Left lung (tissue), 10 donors: ENCODE results near the gene MICU2. TPM values are rescaled to one million over a fixed set of nuclear protein-coding genes. Genes with fewer than 3 reads are reported as not detected.

Experiments used
- ATAC-seq: fragments of 200-7000 bp; cut with Tn5 transposase; one replicate; pipeline ENCODE4 v1.9.1; 2020; ENCODE audit warnings: moderate library complexity
- DNase-seq, 4 donors: peaks; one replicate each; pipeline ENCODE4 v3.0.0-alpha.2; 2013 to 2020
- H3K27ac ChIP-seq, 2 donors: fragments of 200-600 bp; sonication (generic) in 1 of 2; one replicate each; pipeline versions ENCODE4 v1.5.0 to v1.8.0; 2020 to 2021
- H3K27me3 ChIP-seq, 2 donors: fragments of 200-600 bp; sonication (generic) in 1 of 2; one replicate each; pipeline versions ENCODE4 v1.5.0 to v1.8.0; 2020 to 2021
- H3K36me3 ChIP-seq, 2 donors: fragments of 200-600 bp; sonication (generic) in 1 of 2; one replicate each; pipeline versions ENCODE4 v1.5.0 to v1.8.0; 2020 to 2021
- H3K4me1 ChIP-seq, 2 donors: fragments of 200-600 bp; one replicate each; pipeline ENCODE4 v1.8.0; 2021
- H3K4me3 ChIP-seq, 2 donors: fragments of 200-600 bp; sonication (generic) in 1 of 2; one replicate each; pipeline versions ENCODE4 v1.5.0 to v1.8.0; 2020 to 2021; ENCODE audit warnings: mild to moderate bottlenecking in 1 of 2
- H3K9me3 ChIP-seq, 2 donors: fragments of 200-600 bp; sonication (generic) in 1 of 2; one replicate each; pipeline versions ENCODE4 v1.5.0 to v1.8.0; 2020 to 2021
- CTCF ChIP-seq, 2 donors: fragments of 200-600 bp; sonication (generic) in 1 of 2; IDR thresholded peaks; one replicate each; pipeline versions ENCODE4 v1.5.0 to v1.8.0; 2021; ENCODE audit warnings: antibody characterized with exemption in 2 of 2
- intact Hi-C, 2 donors: fragments of 100-400 bp; cut with DNase I; formaldehyde crosslinking; loops; one replicate each; pipeline versions ENCODE4 v1.11.2 to v1.14.2; 2022
- polyA plus RNA-seq, 6 donors: library from polyadenylated mRNA; unstranded; fragments of 120-200 nt; gene quantifications; one replicate each; pipeline ENCODE4 v1.2.1, GENCODE V29; 2013; ENCODE audit not compliant: insufficient read length in 6 of 6
- total RNA-seq, 2 donors: library from RNA; stranded (reverse); fragmentation: NEBNext Ultra II Directional; extraction: Animal tissue kit (Norgen Biotek cat#: 25700); gene quantifications; one replicate each; pipeline ENCODE4 v1.2.1, GENCODE V29; 2021
- donor health status: DM: no; HTN: yes; CAD: no.
- donor health status: DM: no; HTN: no; CAD: no.

The MICU2 gene
- total and polyA plus RNA-seq, 8 donors, result 32.4 to 96.7 (median 76.4) TPM

- Histone ChIP-seq H3K27me3 (no peaks in the 10 kb centered on the region), H3K4me3 (no peak overlapping the region), H3K9me3 (peaks cover 0 to 24% of the 10 kb centered on the region in 2 donors), H3K27ac (no peak overlapping the region), H3K4me1 (no peaks in the 10 kb centered on the region), H3K36me3 (peaks cover 0 to 11% of the 10 kb centered on the region in 2 donors)
- no peak for TF ChIP-seq CTCF (IDR thresholded peaks at IDR 0.05)
- no peak for ATAC-seq
- intact Hi-C loops, result no loop called here
- DNase-seq, result no peak
These were observed 117.6 kb downstream of the MICU2 start for GRCh38 chr13:21486322-21486721.

- Histone ChIP-seq H3K4me3 (no peak overlapping the region), H3K36me3 (no peaks in the 10 kb centered on the region), H3K4me1 (peaks cover 0 to 5% of the 10 kb centered on the region in 2 donors), H3K27me3 (no peaks in the 10 kb centered on the region), H3K9me3 (peaks cover 0 to 24% of the 10 kb centered on the region in 2 donors), H3K27ac (no peak overlapping the region)
- intact Hi-C loops, result no loop called here
- TF ChIP-seq CTCF (IDR thresholded peaks at IDR 0.05), result no peak
- DNase-seq (no peak), ATAC-seq (no peak)
These were observed 120.2 kb downstream of the MICU2 start for GRCh38 chr13:21483748-21484147.

GRCh38 chr13:21481359-21481758, 122.6 kb downstream of the MICU2 start:
- Histone ChIP-seq H3K36me3 (no peaks in the 10 kb centered on the region), H3K27me3 (no peaks in the 10 kb centered on the region), H3K27ac (no peak overlapping the region), H3K4me1 (peaks cover 0 to 15% of the 10 kb centered on the region in 2 donors), H3K4me3 (no peak overlapping the region), H3K9me3 (peaks cover 0 to 10% of the 10 kb centered on the region in 2 donors)
- TF ChIP-seq CTCF (IDR thresholded peaks at IDR 0.05), result no peak
- DNase-seq (no peak), ATAC-seq (no peak)
- intact Hi-C loops, result no loop called here

- H3K4me1 ChIP-seq, result peaks cover 0 to 16% of the 10 kb centered on the region in 2 donors
- TF ChIP-seq CTCF (IDR thresholded peaks at IDR 0.05), result peak; percentile 65 to 67
- H3K9me3 ChIP-seq, result no peaks in the 10 kb centered on the region
- H3K27ac ChIP-seq, result no peak overlapping the region
- H3K4me3 ChIP-seq, result no peak overlapping the region
- ATAC-seq, result peak; percentile 82
- H3K27me3 ChIP-seq, result no peaks in the 10 kb centered on the region
- no peaks in the 10 kb centered on the region for H3K36me3 ChIP-seq
- peak in 2 of 4 donors; percentile 76 to 84 for DNase-seq
- intact Hi-C loops, result loop anchor here in 1 of 2 donors (5.0 kb wide), 1 partner anchor 182 kb away; no protein-coding TSS in a partner anchor
These were observed 124.8 kb downstream of the MICU2 start for GRCh38 chr13:21478881-21479808.

- H3K36me3 ChIP-seq, result no peaks in the 10 kb centered on the region
- peak overlapping the region; percentile 4 to 32 for H3K4me3 ChIP-seq
- DNase-seq (peak; percentile 66 to 92 (median 86)), ATAC-seq (peak; percentile 96)
- intact Hi-C loops, result loop anchor here in 1 of 2 donors (5.0 kb wide), 1 partner anchor 180 kb away; no protein-coding TSS in a partner anchor
- TF ChIP-seq CTCF (IDR thresholded peaks at IDR 0.05), result peak; percentile 98
- H3K9me3 ChIP-seq, result no peaks in the 10 kb centered on the region
- H3K4me1 ChIP-seq, result peaks cover 0 to 16% of the 10 kb centered on the region in 2 donors
- no peaks in the 10 kb centered on the region for H3K27me3 ChIP-seq
- peak overlapping the region in 1 of 2 donors; percentile 45 for H3K27ac ChIP-seq
These were observed 127.0 kb downstream of the MICU2 start for GRCh38 chr13:21476893-21477472.
